Measurements from ENCODE around the gene ZCWPW1. TPM values are rescaled to one million over a fixed set of nuclear protein-coding genes. Genes with fewer than 3 reads are reported as not detected.
"Not testable (repeated sequence)": the region's sequence is repeated elsewhere in the genome, so short reads cannot be mapped to it uniquely, and the experiment has no call there.

Gene ZCWPW1
- total RNA-seq, 1 donor from 2014 or later: 0.51 TPM

DNA sequence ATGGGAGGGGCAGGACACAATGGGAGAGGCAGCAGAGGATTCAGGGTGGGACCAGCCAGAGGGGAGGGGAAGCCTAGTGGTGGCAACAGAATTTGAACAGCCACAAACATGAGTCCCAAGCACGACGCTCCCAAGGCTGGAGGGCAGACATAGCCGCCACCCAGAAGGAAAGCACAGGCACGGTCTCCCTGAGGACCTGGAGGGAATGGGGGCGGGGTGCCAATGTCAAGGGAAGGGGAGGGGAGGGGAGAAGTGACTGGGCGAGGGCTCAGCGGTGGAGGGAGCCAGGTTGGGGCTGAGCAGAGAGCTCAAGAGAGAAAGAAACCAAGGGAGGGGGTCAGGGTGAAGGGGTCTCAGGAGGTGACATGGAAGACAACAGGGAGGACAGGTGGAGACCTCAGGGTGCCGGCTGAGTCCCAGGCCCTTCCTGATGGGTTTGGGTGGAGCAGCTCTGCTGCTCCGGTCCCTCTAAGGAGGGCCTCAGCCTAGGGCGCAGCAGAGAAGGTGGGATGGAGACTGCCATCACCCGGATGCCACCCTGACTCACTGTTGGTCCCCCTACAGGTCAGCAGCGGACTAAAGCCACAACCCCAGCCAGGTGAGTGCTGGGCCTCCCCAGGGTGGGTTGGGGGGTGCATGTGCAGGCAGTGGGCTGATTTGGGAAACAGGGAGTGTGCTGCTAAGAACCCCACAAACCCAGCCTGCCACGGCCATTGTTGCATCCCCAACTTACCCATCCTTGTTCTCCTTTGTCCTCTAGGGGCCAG lies 31.0 kb downstream of the ZCWPW1 start:
- DNase-seq: no peak

DNA sequence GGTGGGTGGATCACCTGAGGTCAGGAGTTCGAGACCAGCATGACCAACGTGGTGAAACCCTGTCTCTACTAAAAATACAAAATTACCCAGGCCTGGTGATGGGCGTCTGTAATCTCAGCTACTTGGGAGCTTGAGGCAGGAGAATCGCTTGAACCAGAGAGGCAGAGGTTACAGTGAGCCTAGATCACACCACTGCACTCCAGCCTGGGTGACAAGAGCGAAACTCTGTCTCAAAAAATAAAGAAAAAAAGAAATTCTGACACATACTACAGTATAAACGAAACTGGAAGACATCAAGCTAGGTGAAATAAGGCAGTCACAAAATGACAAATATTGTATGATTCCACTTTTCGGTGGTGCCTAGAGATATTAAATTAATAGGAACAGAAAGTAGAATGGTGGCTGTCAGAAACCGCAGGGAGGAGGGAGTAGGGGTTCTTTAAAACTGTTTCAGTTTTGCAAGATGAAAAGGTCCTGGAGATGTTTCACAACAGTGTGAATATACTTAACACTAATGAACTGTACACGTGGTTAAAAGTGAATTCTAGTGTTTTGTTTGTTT lies 32.0 kb downstream of the ZCWPW1 start:
- DNase-seq: no peak

DNA sequence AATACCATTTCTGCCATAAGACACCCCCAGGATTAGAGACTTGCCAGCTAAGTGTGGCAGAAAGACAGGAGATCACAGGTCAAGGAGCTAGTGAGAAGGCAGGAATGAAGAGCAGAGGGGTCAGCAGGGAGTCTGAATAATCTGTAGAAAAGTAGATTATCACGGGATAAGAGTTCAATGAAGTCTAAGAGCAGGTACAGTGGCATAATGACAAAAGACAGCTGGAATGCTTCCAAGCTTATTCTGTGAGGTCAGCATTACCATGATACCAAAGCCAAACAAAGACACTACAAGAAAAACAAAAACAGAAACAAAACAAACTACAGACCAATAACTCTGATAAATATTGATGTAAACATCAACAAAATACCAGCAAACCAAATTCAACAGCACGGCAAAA lies 34.4 kb downstream of the ZCWPW1 start:
- no peak for DNase-seq

DNA sequence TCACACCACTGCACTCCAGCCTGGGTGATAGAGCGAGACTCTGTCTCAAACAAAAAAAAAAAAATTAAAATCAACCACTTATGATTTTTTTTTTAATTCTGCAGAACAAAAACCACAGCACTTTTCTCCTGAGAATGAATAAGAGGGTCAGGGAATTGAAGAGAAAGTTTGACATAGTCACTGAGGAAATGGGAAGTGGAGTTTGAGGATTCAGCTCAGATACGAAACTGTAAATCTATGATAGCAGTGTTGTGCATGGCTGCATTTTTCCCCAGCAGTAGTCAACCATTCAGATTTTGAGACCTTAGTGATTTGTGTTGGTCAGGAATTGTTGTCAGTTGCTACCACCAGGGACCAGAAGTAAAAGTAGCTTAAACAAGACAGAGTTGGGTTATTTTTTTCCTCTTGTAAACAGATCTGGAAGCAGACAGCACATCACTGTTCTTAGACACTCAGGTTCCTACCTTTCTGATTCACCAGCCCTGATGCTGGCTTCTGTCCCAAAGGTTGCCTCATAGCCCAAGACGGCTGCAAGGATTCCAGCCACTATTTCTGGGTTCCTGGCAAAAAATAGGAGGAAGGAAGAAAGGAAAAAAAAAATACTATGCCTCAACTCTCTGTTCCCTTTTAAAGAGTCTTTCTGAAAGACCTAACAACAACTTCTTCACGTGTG lies 35.1 kb downstream of the ZCWPW1 start:
- DNase-seq: no peak

- no peak for DNase-seq
These were observed 38.1 kb downstream of the ZCWPW1 start for GRCh38 chr7:100390286-100391009.

- DNase-seq: no peak
These were observed 38.9 kb downstream of the ZCWPW1 start for GRCh38 chr7:100389437-100390088.

- DNase-seq: no peak
These were observed 40.8 kb downstream of the ZCWPW1 start for GRCh38 chr7:100387695-100388094.

DNA sequence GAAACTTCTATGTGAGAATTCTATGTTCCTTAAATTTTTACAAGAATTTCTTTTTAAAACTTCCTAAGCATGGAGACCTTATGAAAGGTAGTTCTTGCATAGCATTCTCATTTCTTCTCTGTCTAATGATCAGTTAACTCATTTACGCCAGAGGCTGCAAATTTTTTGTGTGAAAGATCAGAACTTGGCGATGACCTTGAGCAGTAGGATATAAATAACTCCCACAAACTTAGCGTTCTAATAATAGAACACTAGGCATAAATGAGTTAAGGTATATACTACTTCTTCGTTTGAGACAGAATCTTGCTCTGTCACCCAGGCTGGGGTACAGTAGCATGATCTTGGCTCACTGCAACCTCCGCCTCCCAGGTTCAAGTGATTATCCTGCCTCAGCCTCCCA lies 41.6 kb downstream of the ZCWPW1 start:
- no peak for DNase-seq

- peak; percentile 41 for DNase-seq
These were observed 43.7 kb downstream of the ZCWPW1 start for GRCh38 chr7:100384628-100385294.

DNA sequence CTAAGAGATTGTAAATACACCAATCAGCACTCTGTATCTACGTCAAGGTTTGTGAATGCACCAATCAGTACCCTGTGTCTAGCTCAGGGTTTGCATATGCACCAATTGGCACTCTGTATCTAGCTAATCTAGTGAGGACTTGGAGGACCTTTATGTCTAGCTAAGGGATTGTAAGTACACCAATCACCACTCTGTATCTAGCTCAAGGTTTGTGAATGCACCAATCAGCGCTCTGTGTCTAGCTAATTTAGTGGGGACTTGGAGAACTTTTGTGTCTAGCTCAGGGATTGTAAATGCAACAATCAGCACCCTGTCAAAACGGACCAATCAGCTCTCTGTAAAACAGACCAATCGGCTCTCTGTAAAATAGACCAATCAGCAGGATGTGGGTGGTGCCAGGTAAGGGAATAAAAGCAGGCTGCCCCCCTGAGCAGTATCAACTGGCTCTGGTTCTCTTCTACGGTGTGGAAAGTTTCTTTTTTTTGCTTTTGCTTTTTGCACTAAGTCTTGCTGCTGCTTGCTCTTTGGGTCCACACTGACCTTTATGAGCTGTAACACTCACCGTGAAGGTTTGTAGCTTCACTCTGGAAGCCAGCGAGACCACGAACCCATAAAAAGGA lies 46.2 kb downstream of the ZCWPW1 start:
- DNase-seq: not testable (repeated sequence)

DNA sequence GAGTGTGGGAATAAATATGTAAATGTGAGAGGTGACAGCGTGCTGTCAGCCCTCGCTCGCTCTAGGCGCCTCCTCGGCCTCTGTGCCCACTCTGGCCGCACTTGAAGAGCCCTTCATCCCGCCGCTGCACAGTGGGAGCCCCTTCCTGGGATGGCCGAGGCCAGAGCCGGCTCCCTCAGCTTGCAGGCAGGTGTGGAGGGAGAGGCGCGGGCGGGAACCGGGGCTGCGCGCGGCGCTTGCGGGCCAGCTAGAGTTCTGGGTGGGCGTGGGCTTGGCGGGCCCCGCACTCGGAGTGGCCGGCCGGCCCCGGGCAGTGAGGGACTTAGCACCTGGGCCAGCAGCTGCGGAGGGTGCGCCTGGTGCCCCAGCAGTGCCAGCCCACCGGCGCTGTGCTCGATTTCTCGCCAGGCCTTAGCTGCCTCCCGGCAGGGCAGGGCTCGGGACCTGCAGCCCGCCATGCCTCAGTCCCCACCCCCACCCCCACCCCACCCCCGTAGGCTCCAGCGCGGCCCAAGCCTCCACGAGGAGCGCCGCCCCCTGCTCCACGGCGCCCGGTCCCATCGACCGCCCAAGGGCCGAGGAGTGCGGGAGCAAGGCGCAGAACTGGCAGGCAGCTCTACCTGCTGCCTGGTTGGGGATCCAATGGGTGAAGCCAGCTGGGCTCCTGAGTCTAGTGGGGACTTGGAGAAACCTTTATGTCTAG lies 46.8 kb downstream of the ZCWPW1 start:
- not testable (repeated sequence) for DNase-seq

GRCh38 chr7:100380196-100380595 lies 48.3 kb downstream of the ZCWPW1 start:
- no peak for DNase-seq

- DNase-seq: no peak
These were observed 50.3 kb downstream of the ZCWPW1 start for GRCh38 chr7:100378114-100378755.

GRCh38 chr7:100376066-100376465 lies 52.4 kb downstream of the ZCWPW1 start:
- DNase-seq: no peak

DNA sequence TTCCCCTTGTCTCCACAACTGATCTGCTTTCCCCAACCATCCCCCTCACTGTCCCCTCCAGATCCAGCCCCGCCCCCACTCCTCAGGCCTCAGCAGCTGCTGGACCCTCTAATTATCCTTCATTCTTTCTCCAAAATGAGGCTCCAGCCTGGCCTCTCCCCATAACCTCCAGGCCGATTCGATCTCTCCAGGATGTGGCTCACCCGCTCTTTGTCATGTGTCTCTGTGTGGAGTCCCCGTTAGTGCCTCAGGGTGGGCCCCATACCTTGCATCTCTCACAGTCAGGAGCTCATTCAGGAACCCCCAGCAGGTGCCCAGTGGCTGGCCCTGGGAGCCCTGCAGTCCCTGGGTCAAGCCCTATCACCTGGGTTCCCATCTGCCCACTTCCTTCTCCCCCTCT lies 53.9 kb downstream of the ZCWPW1 start:
- DNase-seq: no peak

DNA sequence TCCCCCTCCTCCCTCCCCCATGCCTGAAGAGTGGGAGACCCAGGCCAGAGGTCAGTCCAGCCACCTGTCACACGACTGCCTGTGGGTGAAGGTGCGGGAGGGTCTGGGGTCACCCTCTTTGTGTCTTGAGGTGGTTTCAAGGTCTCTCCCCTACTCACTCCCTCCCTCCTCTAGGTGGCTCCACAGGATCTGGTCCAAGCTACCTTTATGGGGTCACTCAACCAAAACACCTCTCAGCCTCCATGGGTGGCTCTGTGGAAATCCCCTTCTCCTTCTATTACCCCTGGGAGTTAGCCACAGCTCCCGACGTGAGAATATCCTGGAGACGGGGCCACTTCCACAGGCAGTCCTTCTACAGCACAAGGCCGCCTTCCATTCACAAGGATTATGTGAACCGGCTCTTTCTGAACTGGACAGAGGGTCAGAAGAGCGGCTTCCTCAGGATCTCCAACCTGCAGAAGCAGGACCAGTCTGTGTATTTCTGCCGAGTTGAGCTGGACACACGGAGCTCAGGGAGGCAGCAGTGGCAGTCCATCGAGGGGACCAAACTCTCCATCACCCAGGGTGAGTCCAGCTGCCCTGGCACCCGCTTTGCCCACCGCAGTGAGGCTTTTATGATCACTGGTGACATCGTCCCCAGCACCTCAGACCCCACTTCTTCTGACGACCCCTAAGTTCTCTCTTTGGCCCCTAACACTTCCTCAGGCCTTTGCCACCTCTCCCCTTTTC lies 54.5 kb downstream of the ZCWPW1 start:
- not testable (repeated sequence) for DNase-seq

GRCh38 chr7:100373261-100373831 lies 55.2 kb downstream of the ZCWPW1 start, which contains the start of gene PILRA:
PILRA (plus strand) TSS chr7:100373487; CDS start chr7:100373657, 170 bp downstream.
- DNase-seq: no peak

- no peak for DNase-seq
These were observed 55.8 kb downstream of the ZCWPW1 start for GRCh38 chr7:100372694-100373093.

GRCh38 chr7:100372256-100372655 lies 56.2 kb downstream of the ZCWPW1 start:
- DNase-seq: peak; percentile 40
